Neural cell (in vitro differentiated cells): ENCODE data around the gene ITGA3. TPM values are rescaled to one million over a fixed set of nuclear protein-coding genes. Genes with fewer than 3 reads are reported as not detected.

ENCODE experiments used
- H2AFZ ChIP-seq: fragments of 200-600, 300-800 bp; sonication (generic), shearing (Covaris generic); 2 replicates; pipeline ENCODE4 v1.6.0; 2014; ENCODE audit warnings: low read depth, mild to moderate bottlenecking, antibody characterized with exemption, low read length, moderate library complexity
- H3F3A ChIP-seq: fragments of 200-600 bp; shearing (Covaris generic); 2 replicates; pipeline ENCODE4 v1.6.1; 2016; ENCODE audit warnings: mild to moderate bottlenecking, moderate library complexity, mixed read lengths, antibody characterized with exemption, low read length; ENCODE audit not compliant: insufficient read depth, poor library complexity, severe bottlenecking
- H3K27ac ChIP-seq: fragments of 200-600, 300-800 bp; sonication (generic), shearing (Covaris generic); 2 replicates; pipeline ENCODE4 v1.5.1; 2014; ENCODE audit warnings: mild to moderate bottlenecking, low read length, moderate library complexity
- H3K27me3 ChIP-seq: fragments of 300-800, 200-600 bp; sonication (generic), shearing (Covaris generic); 2 replicates; pipeline ENCODE4 v1.6.0; 2014; ENCODE audit warnings: mild to moderate bottlenecking, low read depth, low read length, moderate library complexity; ENCODE audit not compliant: insufficient read depth
- H3K36me3 ChIP-seq: fragments of 300-800, 200-600 bp; sonication (generic), shearing (Covaris generic); 2 replicates; pipeline ENCODE4 v1.5.1; 2014; ENCODE audit warnings: mild to moderate bottlenecking, antibody characterized with exemption, low read length, moderate library complexity; ENCODE audit not compliant: insufficient read depth
- H3K4me2 ChIP-seq: fragments of 300-800, 200-600 bp; sonication (generic), shearing (Covaris generic); 2 replicates; pipeline ENCODE4 v1.6.0; 2014; ENCODE audit warnings: mild to moderate bottlenecking, low read length
- H3K4me3 ChIP-seq: fragments of 300-800, 200-600 bp; sonication (generic), shearing (Covaris generic); 2 replicates; pipeline ENCODE4 v1.5.1; 2014; ENCODE audit warnings: mild to moderate bottlenecking, low read length, moderate library complexity
- H3K79me2 ChIP-seq: fragments of 200-600 bp; shearing (Covaris generic); replicated peaks from 2 replicates; pipeline ENCODE4 v1.6.0; 2014; ENCODE audit warnings: mild to moderate bottlenecking, low read length, moderate library complexity; ENCODE audit not compliant: insufficient read depth
- H3K9ac ChIP-seq: fragments of 300-800, 200-600 bp; sonication (generic), shearing (Covaris generic); 2 replicates; pipeline ENCODE4 v1.6.1; 2016; ENCODE audit warnings: mild to moderate bottlenecking, low read length, mixed read lengths
- H3K9me2 ChIP-seq: fragments of 200-600 bp; shearing (Covaris generic); 2 replicates; pipeline ENCODE4 v1.6.1; 2016; ENCODE audit warnings: mild to moderate bottlenecking, low read length, mixed read lengths; ENCODE audit not compliant: insufficient read depth
- H3K9me3 ChIP-seq: fragments of 200-600, 300-800 bp; sonication (generic), shearing (Covaris generic); 2 replicates; pipeline ENCODE4 v1.6.1; 2016; ENCODE audit warnings: mild to moderate bottlenecking, mixed run types, low read length, moderate library complexity, mixed read lengths
- H4K20me1 ChIP-seq: fragments of 200-600 bp; shearing (Covaris generic); 2 replicates; pipeline ENCODE4 v1.6.1; 2016; ENCODE audit warnings: mild to moderate bottlenecking, mixed run types; ENCODE audit not compliant: insufficient read depth
- CTCF ChIP-seq: fragments of 450-650 bp; IDR thresholded peaks from 2 replicates; pipeline ENCODE4 v1.5.1; 2014; ENCODE audit warnings: antibody characterized with exemption, mild to moderate bottlenecking, moderate library complexity; ENCODE audit not compliant: poor library complexity, severe bottlenecking
- EP300 ChIP-seq: fragments of 450-650 bp; conservative IDR thresholded peaks from 2 replicates; pipeline ENCODE4 v1.6.1; 2014; ENCODE audit warnings: antibody characterized with exemption, mild to moderate bottlenecking, moderate library complexity; ENCODE audit not compliant: poor library complexity, severe bottlenecking
- EZH2 ChIP-seq: fragments of 200-600, 300-800 bp; shearing (Covaris generic), sonication (generic); IDR thresholded peaks from 2 replicates; pipeline ENCODE4 v1.6.1; 2014; ENCODE audit warnings: antibody characterized with exemption, low read length, borderline replicate concordance, mild to moderate bottlenecking; ENCODE audit not compliant: insufficient read depth, poor library complexity, severe bottlenecking
- MXI1 ChIP-seq: fragments of 450-650 bp; conservative IDR thresholded peaks from 2 replicates; pipeline ENCODE4 v1.6.1; 2014; ENCODE audit warnings: antibody characterized with exemption, mild to moderate bottlenecking; ENCODE audit not compliant: poor library complexity, severe bottlenecking
- POLR2AphosphoS5 ChIP-seq: IDR thresholded peaks from 2 replicates; pipeline ENCODE4 v1.6.1; 2012
- RAD21 ChIP-seq: fragments of 450-650 bp; conservative IDR thresholded peaks from 2 replicates; pipeline ENCODE4 v1.6.1; 2014; ENCODE audit warnings: antibody characterized with exemption, mild to moderate bottlenecking, moderate library complexity
- SMC3 ChIP-seq: fragments of 450-650 bp; conservative IDR thresholded peaks from 2 replicates; pipeline ENCODE4 v1.6.1; 2014; ENCODE audit warnings: antibody characterized with exemption, mild to moderate bottlenecking, moderate library complexity; ENCODE audit not compliant: poor library complexity
- TAF1 ChIP-seq: IDR thresholded peaks from 2 replicates; pipeline ENCODE4 v1.6.1; 2012; ENCODE audit warnings: low read depth
- polyA plus RNA-seq: library from polyadenylated mRNA; depleted of rRNA; stranded (reverse); fragments of >200 nt; gene quantifications from 2 replicates; pipeline ENCODE4 v1.2.3, GENCODE V29; 2014
- TF ChIP-seq, protein P1 (sequence below): IDR thresholded peaks from 2 replicates; pipeline ENCODE4 v1.6.1; 2012; ENCODE audit warnings: borderline replicate concordance

Gene ITGA3
- polyA plus RNA-seq, 1 donor from 2014 or later: 33.0 TPM

DNA sequence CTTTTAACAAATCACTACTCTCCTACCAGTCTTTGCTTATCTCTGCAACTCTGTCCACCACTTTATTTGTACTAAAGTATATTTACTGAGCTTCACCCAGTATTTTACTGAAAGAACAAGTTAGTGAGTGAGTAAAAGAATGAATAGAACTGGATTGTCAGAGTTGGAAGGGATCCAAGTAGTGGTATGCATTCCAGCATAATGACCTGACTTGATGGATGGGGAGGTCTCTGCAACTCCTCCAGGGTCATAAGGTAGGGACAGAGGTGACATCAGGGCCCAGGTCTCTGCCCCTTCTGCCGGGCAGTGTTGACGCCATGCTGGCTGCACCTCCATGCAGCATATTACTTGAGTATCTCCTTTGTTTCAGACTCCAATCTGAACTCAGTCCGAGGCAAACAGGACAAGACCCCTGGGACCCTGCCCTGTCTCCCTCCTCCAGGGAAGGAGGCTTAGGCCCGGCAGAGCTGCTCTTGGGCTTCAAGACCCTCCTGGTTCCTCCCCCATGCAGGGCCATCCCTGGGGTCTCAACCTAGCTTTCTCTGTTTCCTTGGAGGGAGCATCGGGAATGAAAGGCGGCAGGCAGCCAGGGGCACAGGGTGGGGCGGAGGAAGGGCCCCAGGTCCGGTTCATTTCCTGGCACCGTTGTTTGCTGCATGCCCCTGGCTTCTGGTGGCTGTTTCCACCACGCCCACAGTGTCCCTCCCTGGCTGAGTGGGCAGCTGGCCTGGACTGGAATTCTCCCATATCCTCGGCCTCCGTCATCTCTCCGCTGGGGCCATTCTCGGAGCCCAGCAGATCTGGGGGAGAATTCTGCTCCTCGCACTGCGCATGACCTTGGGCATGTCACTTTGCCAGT is 12.4 kb upstream of the ITGA3 start:
- H3K4me2 ChIP-seq: no peak overlapping the region
- TF ChIP-seq CTCF (no peak), MXI1 (no peak), EP300 (no peak), POLR2AphosphoS5 (no peak), TAF1 (no peak), EZH2 (no peak)
- TF ChIP-seq, protein P1, sequence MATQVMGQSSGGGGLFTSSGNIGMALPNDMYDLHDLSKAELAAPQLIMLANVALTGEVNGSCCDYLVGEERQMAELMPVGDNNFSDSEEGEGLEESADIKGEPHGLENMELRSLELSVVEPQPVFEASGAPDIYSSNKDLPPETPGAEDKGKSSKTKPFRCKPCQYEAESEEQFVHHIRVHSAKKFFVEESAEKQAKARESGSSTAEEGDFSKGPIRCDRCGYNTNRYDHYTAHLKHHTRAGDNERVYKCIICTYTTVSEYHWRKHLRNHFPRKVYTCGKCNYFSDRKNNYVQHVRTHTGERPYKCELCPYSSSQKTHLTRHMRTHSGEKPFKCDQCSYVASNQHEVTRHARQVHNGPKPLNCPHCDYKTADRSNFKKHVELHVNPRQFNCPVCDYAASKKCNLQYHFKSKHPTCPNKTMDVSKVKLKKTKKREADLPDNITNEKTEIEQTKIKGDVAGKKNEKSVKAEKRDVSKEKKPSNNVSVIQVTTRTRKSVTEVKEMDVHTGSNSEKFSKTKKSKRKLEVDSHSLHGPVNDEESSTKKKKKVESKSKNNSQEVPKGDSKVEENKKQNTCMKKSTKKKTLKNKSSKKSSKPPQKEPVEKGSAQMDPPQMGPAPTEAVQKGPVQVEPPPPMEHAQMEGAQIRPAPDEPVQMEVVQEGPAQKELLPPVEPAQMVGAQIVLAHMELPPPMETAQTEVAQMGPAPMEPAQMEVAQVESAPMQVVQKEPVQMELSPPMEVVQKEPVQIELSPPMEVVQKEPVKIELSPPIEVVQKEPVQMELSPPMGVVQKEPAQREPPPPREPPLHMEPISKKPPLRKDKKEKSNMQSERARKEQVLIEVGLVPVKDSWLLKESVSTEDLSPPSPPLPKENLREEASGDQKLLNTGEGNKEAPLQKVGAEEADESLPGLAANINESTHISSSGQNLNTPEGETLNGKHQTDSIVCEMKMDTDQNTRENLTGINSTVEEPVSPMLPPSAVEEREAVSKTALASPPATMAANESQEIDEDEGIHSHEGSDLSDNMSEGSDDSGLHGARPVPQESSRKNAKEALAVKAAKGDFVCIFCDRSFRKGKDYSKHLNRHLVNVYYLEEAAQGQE: no peak
- no peak overlapping the region for H3K27ac ChIP-seq
- H3K36me3 ChIP-seq: no peaks in the 10 kb centered on the region
- H3K9me2 ChIP-seq: no peaks in the 10 kb centered on the region
- no peaks in the 10 kb centered on the region for H3K79me2 ChIP-seq
- H3K27me3 ChIP-seq: no peaks in the 10 kb centered on the region
- no peaks in the 10 kb centered on the region for H4K20me1 ChIP-seq
- no peak overlapping the region for H2AFZ ChIP-seq
- no peaks in the 10 kb centered on the region for H3F3A ChIP-seq
- no peak overlapping the region for H3K4me3 ChIP-seq
- no peak overlapping the region for H3K9ac ChIP-seq
- no peaks in the 10 kb centered on the region for H3K9me3 ChIP-seq

DNA sequence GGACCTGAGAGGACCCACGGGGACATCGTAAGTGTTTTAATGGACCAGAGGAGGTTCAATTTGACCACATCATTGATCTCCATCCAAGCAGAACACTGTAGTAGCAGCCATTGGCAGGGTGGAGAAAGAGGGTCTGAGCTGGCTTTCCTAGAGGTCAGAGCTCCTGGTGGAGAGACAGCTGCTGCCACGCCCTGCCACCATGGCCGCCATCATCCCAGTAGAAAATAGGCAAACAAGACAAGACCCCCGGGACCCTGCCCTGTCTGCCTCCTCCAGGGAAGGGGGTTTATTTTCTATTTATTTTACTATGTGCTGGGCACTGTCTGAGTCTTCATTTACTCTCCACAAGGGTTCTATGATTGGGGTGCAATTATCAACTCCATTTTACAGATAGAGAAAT is 11.4 kb upstream of the ITGA3 start:
- Histone ChIP-seq H3K36me3 (no peaks in the 10 kb centered on the region), H3K27ac (no peak overlapping the region), H3K9me3 (no peaks in the 10 kb centered on the region), H3F3A (no peaks in the 10 kb centered on the region), H4K20me1 (no peaks in the 10 kb centered on the region), H3K27me3 (no peaks in the 10 kb centered on the region), H3K9ac (no peak overlapping the region), H3K4me2 (no peak overlapping the region), H3K9me2 (no peaks in the 10 kb centered on the region), H3K4me3 (no peak overlapping the region), H3K79me2 (no peaks in the 10 kb centered on the region), H2AFZ (no peak overlapping the region)
- no peak for TF ChIP-seq EP300
- TF ChIP-seq RAD21: no peak
- TF ChIP-seq, protein P1: no peak
- no peak for TF ChIP-seq TAF1
- TF ChIP-seq POLR2AphosphoS5: no peak
- no peak for TF ChIP-seq MXI1
- no peak for TF ChIP-seq SMC3
- no peak for TF ChIP-seq CTCF
- TF ChIP-seq EZH2: no peak
